GOT3 (cell line): Measurements from ENCODE around the gene NUDT16.

Source experiments
- DNase-seq: peaks from one replicate; lab custom pipeline; 2025; ENCODE audit warnings: mixed read lengths; lab: John Stamatoyannopoulos, UW

The NUDT16 gene

DNA sequence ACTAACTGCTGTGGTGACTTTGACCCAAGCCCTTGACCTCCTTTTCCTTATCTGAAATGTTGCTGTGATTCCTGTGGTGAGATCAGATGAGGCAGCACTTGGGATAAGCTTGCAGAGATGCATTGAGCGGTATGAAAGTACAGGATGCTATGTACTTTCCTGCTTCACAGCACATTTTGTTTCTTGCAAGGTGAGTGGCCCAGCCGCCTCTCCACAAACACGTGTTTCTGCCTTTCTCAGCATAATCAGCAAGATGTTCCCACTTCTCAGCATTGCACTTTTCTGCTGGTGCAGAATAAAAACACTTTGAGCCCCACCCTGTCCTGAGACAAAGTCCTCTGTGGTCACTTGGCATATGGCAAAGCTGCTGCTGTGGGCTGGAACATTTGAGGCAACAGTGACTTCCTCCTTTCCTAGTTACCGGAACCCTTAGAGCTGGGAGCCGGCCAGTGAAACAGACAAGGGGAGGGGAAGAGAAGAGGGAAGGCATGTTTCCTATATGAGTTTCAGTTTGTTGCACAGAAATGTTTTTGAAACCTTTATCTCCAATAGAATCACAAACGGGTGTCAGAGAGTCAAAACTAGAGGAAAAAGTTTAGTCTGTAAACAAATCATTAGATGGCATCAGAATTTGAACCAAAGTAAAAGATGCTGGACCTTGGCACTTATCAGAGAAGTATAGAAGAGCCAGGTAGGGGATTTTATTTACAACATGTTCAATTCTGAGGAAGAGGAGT, 5.0 kb downstream of the NUDT16 start:
- DNase-seq, result no peak

- DNase-seq, result no peak
Measured at GRCh38 chr3:131387796-131388489, 6.4 kb downstream of the NUDT16 start.

DNA sequence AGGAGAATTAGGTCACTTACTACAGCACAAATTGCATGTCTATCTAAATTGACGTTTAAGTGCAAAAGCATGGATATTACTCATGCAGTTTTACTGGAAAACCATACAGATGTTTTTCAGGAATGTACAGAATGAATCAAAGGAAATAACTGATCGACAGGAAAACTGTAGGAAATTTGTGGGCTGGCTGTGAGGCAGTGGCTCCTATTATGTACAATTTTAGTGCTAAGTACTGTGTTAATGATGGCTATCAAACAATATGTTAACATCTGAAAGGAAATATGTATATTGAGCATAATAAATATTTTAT, 6.9 kb downstream of the NUDT16 start:
- DNase-seq, result no peak

DNA sequence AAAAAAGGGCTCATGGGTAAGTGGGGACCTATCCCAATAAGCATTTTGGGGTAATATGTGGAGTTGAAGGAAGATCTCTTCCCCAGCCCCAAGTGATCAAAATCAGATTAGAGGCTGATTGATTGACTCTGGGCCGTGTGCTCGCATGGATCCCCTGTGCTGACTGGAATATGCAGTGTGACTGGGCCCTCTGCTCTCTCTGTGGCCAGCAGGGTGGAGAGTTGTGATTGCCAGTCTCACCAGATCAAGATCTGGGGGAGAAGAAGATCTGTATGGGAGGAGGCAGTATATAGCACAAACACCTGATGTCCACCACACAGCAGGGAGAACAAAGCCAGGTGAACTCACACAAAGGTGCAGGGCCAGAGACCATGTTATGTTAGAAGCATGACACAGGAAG, 8.8 kb downstream of the NUDT16 start:
- no peak for DNase-seq

DNA sequence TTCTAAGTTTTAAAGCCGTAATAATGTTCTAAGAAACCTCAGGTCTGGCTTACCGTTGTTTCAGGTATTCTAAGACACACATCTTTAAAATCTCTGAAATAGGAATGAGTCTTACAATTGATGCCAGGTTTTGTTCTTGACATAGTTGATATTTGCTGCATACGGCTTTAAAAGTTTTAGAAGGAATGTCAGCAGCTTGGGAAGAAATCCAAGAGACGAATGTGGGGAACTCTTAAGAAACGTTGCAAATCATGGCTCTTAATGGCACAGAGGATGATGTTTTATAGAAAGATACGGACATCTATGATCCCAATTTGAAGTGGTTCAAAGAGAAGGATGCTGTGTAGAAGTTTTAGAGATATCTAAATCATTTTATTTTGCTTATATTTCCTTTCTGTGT, 11.5 kb downstream of the NUDT16 start:
- no peak for DNase-seq

- DNase-seq, result no peak
Measured at GRCh38 chr3:131393868-131394267, 12.3 kb downstream of the NUDT16 start.

GRCh38 chr3:131394400-131394799, 12.8 kb downstream of the NUDT16 start:
- DNase-seq, result no peak

DNA sequence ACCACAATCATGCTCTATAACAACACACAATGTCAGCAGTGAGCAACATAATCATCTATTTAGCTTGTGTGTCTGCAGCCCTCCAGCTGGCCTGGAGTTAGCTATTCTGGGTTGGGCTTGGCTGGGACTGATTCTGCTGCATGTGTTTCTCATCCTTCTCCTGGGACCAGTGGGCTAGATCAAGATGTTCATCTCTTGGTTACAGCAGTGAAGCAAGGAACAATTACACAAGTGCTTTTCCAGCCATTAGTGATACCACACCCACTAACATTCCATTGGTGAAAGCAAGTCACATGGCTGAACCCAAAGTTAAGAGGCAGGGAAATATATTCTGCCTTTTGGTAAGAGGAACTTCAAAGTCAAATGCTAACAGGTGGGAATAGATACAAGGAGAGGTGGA, 14.6 kb downstream of the NUDT16 start:
- DNase-seq, result peak; percentile 5

DNA sequence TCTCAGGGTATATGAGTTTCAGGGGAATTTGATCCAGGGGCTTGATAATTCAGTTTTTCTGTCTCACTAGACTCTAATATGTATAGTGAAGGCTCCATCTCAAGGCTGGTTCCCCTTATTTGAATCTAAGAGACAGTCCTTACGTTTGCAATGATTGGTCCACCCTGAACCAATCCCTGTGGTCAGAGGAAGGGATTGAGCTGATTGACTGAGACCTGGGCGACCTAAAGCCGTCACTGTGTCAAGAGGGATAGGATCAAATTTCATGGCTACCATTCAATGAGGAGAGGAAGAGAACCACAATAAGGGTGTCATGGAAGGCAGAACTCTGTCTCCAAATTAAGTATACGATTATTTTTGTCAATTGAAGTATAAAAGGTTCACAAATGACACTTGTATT, 16.3 kb downstream of the NUDT16 start:
- no peak for DNase-seq

DNA sequence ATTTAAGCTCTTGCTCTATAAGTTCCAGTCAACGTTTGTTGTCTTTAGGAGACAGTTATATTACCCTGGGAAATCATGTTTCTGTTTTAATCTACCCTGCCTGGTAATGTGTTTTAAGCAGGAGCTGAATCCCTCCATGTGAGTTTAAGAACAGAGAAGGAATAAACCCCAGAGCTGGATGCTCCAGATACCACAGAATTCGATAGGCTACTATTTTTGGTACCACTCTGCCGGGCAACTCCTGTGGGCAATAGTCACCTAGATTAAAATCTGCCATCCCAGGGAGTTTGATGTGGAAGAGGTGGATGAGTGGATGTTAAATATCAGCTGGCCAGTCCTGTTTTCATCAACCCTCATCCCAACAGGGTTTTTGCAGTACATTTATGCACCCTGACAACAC, 20.4 kb downstream of the NUDT16 start:
- DNase-seq, result no peak

DNA sequence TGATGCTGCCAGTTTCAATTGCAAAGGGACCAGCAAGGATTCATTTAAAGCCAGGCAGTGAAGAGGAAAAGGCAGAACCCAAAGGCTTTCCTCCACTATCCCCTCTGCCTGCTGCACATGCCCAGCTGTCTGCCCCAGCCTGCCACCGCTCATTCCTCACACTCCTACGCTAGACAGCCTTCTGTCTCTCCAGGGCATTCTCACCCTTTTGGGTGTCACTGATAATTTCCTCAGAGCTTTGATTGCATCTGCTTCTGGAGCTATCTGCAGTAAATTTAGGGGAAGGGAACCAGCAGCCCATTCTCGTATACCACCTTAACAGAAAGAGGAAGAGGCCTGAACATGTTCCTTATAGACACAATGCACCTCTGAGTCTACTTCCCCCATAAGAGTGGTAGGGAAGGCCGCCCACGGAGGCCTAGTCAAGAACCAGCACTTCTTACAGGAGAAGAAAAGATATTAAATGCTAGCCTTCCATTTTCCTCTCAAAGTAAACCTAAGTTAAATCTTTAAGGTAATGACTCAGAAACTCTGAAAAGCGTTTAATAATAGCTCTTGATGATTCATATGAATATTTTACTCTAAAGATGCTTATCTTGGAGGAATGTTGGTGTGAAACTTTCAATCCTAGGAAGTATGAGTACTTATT, 20.9 kb downstream of the NUDT16 start:
- no peak for DNase-seq

DNA sequence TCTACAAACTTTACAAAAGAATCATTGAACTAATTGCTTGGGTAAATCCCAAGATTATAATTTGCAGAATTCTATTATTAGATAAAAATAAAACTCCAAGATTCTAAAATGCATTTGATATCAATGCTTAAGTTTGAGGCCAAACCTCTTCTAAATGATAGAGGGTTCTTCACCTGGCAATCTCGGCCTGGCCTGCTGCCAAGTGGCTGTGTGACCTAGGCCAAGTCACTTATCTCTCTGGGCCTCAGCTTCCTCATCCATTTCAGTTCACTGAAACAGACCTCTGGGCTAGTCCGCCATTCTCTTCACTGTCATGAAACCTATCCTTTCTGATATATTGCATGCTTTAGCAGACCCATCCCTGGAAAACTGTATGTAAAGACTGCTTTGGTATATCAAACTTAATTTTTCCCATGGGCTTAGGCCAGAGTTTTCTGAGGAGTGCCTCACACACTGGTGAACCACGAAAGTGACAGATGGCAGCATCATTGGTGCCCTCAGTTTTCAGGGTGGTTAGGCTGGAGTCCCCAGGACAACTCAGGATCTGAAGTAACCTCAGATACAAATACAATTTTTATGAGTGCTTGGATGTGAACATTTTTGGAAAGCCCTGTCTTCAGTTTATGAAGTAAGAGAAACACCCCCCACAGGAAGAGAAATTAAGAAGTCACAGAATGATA, 21.8 kb downstream of the NUDT16 start:
- DNase-seq, result no peak

- no peak for DNase-seq
Measured at GRCh38 chr3:131405411-131405810, 23.8 kb downstream of the NUDT16 start.

GRCh38 chr3:131406274-131406673, 24.7 kb downstream of the NUDT16 start:
- DNase-seq, result no peak

- DNase-seq, result no peak
Measured at GRCh38 chr3:131417751-131418150, 36.2 kb downstream of the NUDT16 start.

DNA sequence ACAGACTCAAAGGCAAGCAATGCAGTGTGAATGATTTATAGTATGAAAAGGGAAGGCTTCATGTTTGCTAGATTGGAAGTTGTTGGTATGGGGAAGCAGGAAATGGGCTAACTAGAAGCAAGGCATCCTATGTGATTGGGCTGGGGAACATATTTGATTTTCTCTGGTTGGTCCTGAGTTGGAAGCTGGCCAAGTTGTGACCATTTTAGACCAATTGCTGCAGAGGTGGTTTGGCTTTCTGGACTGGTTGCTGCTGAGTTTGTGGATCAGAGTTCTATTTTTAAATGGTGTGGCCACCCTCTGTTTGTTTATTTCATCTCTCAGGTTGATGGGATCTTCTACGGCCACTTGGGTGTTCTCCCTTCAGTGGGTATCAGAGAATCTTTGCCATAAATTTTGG, 39.7 kb downstream of the NUDT16 start:
- no peak for DNase-seq

- DNase-seq, result no peak
Measured at GRCh38 chr3:131421957-131422498, 40.5 kb downstream of the NUDT16 start.

- no peak for DNase-seq
Measured at GRCh38 chr3:131427226-131427625, 45.7 kb downstream of the NUDT16 start.

- no peak for DNase-seq
Measured at GRCh38 chr3:131431754-131432153, 50.2 kb downstream of the NUDT16 start.

- DNase-seq, result no peak
Measured at GRCh38 chr3:131432441-131432840, 50.9 kb downstream of the NUDT16 start.

DNA sequence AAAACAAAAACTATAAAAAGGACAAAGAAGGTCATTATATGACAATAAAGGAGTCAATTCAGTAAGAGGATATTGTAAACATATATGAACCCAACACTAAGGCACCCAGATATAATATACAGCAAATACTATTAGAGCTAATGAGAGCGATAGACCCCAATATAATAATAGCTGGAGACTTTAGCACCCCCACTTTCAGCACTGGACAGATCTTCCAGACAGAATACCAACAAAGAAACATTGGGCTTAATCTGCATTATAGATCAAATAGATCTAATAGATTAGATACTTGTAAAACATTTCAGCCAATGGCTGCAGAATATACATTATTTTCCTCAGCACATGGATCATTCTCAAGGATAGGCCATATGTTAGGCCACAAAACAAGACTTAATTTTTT, 53.4 kb downstream of the NUDT16 start:
- DNase-seq, result no peak
